BE2C (cell line): ENCODE measurements around the gene PRIMA1.
A peak's percentile ranks its signal among the peaks of the same experiment; 100 is the strongest.

ENCODE experiments used
- DNase-seq: peaks from one replicate; pipeline ENCODE4 v3.0.0-alpha.2; 2020
- H3K27me3 ChIP-seq: fragments of 250-450 bp; sonication (Bioruptor Pico); 2 replicates; pipeline ENCODE4 v1.5.1; 2020; ENCODE audit warnings: mild to moderate bottlenecking
- H3K36me3 ChIP-seq: fragments of 250-450 bp; sonication (Bioruptor Pico); 2 replicates; pipeline ENCODE4 v1.5.1; 2020; ENCODE audit warnings: mild to moderate bottlenecking
- H3K4me1 ChIP-seq: fragments of 250-450 bp; sonication (Bioruptor Pico); 2 replicates; pipeline ENCODE4 v1.5.1; 2020
- H3K4me3 ChIP-seq: 2 replicates; pipeline ENCODE4 v1.5.1; 2011; ENCODE audit warnings: low read depth, low read length
- H3K9me3 ChIP-seq: fragments of 250-450 bp; sonication (Bioruptor Pico); 2 replicates; pipeline ENCODE4 v1.5.1; 2020
- TF ChIP-seq, protein P1 (sequence below): IDR thresholded peaks from 2 replicates; pipeline ENCODE4 v1.5.1; 2012; ENCODE audit warnings: mild to moderate bottlenecking, low read depth, low read length

The PRIMA1 gene

DNA sequence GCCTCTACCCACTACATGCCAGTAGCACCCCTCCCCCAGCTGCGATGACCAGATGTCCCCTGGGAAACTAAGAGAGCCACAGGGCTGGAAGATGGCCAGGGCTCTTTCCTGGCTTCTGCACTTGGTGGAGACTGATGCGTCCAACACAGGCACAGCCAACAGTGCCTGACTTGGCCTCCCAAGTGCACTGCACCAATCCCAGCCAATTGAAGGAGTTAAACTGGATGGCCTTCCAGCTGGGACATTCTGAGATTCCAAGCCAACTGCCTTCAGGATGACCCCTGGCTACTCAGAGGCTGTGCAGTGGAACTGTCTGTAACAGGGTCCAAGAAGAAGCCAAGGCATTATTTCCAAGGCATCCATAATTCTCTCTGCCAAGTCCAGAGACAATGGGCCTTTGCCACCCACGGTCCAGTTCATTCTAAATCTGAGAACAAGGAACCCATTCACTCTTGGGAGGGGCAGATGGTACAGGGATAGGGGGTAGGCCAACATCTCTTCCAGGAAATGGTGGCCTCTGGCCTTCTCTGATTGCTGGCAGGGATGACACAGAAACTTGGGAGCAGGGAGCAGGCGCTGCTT lies 35.2 kb downstream of the PRIMA1 start:
- Histone ChIP-seq H3K9me3 (no peaks in the 10 kb centered on the region; the same call in 1 of the 2 replicates), H3K36me3 (peaks cover 5% of the 10 kb centered on the region), H3K4me1 (peaks cover 34% of the 10 kb centered on the region), H3K27me3 (no peaks in the 10 kb centered on the region), H3K4me3 (no peak overlapping the region)
- DNase-seq = peak; percentile 80
- TF ChIP-seq, protein P1, sequence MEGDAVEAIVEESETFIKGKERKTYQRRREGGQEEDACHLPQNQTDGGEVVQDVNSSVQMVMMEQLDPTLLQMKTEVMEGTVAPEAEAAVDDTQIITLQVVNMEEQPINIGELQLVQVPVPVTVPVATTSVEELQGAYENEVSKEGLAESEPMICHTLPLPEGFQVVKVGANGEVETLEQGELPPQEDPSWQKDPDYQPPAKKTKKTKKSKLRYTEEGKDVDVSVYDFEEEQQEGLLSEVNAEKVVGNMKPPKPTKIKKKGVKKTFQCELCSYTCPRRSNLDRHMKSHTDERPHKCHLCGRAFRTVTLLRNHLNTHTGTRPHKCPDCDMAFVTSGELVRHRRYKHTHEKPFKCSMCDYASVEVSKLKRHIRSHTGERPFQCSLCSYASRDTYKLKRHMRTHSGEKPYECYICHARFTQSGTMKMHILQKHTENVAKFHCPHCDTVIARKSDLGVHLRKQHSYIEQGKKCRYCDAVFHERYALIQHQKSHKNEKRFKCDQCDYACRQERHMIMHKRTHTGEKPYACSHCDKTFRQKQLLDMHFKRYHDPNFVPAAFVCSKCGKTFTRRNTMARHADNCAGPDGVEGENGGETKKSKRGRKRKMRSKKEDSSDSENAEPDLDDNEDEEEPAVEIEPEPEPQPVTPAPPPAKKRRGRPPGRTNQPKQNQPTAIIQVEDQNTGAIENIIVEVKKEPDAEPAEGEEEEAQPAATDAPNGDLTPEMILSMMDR = no peak

DNA sequence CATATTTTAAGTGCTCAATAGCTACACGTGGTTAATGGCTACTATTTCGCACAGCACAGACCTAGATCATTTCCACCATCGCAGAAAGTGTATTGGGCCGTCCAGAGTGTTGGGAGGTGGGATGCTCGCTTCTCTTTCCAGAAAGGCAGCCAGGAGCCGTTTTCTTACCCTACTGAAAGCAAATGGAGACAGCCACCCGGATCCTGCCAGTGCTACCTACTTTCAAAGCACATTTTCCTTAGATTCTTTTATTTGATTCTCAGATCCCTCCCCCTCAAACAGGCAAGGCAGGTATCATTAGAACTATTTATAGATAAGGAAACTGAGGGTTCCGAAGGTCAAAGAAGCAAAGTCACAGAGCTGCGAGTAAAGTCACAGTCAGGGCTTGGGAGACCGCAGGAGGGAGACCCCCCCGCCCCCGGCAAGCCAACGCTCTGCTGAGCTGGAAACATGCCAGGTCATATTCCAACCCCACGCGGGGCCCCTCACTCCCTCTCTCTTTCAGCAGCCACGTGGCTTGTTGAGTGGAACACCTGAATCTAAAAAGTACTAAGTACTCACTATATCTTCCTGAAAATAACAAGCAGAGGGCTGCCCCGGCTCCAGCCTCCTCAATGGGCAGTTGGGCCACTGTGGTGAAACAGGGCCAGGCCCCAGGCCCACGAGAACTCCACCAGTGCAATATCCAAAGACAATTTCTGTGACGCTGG lies 36.2 kb downstream of the PRIMA1 start:
- Histone ChIP-seq H3K9me3 (no peaks in the 10 kb centered on the region; the same call in 1 of the 2 replicates), H3K36me3 (peaks cover 5% of the 10 kb centered on the region), H3K27me3 (no peaks in the 10 kb centered on the region), H3K4me1 (peaks cover 44% of the 10 kb centered on the region), H3K4me3 (no peak overlapping the region)
- no peak for DNase-seq
- TF ChIP-seq, protein P1 = no peak

DNA sequence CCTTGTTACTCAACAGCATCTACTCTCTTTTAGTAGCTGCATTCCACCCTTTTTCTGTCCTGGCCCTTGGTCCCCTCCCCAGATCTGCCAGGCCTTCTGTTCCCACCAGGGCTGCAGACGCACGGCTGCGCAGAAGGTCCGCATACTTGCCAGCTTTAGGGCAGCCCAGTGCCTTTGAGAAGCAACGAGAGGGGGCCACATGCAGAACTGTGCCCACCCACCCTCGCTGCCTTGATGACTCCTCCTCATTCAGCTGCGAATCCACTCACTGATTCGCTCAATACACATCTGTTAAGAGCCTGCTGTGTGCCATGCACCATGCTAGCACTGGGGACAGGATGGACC lies 39.2 kb downstream of the PRIMA1 start:
- no peaks in the 10 kb centered on the region; the same call in 1 of the 2 replicates for H3K9me3 ChIP-seq
- no peaks in the 10 kb centered on the region for H3K27me3 ChIP-seq
- TF ChIP-seq, protein P1 = no peak
- H3K4me3 ChIP-seq = peak overlapping the region; percentile 40; the same call in 1 of the 2 replicates
- peak; percentile 60 for DNase-seq
- H3K4me1 ChIP-seq = peaks cover 66% of the 10 kb centered on the region
- no peaks in the 10 kb centered on the region; the same call in 1 of the 2 replicates for H3K36me3 ChIP-seq

DNA sequence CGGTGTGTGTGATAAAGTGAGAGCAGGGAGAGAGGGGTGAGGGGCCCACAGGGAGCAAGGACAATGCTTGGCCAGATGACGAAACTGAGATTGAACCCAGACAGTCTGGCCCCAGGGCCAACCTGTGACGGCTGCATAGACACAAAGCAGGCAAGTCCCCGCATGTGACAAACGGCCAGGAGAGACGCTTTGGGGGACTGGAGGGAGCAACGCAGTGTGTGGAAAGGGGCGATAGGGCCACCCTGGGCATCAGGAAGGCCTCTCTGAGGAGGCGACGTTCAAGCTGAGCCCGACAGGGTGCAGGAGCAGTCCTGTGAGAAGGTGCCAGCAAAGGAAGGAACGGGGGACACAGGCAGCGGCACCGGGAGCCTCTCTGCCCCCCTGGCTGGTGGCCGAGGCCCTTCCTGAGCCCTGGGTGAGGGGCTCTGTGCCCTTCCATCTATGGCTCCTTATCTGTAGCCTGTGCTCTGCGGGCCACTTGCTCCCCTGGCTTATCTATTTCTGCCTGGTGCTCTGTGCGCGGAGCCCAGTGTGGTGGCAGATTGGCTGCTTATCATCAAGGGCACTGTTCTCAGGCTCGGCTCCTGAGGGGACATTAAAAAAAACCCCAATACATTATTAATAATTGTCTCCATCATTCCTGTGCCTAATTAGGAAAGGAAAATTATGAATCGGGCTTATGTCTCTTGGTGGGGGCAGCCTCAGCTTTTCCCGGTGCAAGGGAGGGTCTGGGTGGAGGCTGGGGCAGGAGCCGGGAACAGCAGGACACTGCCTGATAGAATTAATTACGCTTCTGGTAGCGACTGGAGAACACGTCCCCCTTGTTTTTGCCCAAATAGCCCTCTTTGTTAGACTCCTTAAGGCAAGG lies 39.8 kb downstream of the PRIMA1 start:
- peak; percentile 92 for DNase-seq
- Histone ChIP-seq H3K4me3 (peak overlapping the region; percentile 40), H3K27me3 (no peaks in the 10 kb centered on the region), H3K4me1 (peaks cover 62% of the 10 kb centered on the region), H3K36me3 (no peaks in the 10 kb centered on the region; the same call in 1 of the 2 replicates), H3K9me3 (no peaks in the 10 kb centered on the region; the same call in 1 of the 2 replicates)
- TF ChIP-seq, protein P1 = 0 out of 2 replicates have a peak, but pooled peaks have one; percentile 5

DNA sequence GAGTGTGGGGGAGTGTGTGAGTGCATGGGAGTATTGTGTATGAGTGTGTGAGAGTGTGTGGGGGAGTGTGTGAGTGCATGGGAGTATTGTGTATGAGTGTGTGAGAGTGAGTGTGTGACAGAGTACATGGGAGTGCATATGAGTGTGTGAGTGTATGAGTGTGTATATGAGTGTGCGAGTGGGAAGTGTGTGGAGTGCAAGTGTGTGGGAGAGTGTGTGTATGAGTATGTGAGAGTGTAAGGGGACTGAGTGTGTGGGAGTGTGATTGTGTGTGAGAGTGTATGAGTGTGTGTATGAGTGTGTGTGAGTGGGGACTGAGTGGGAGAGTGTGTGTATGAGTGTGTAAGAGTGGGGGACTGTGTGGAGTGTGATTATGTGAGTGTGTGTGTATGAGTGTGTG lies 40.7 kb downstream of the PRIMA1 start:
- Histone ChIP-seq H3K4me1 (peaks cover 53% of the 10 kb centered on the region), H3K27me3 (no peaks in the 10 kb centered on the region), H3K4me3 (no peak overlapping the region), H3K36me3 (no peaks in the 10 kb centered on the region; the same call in 1 of the 2 replicates), H3K9me3 (no peaks in the 10 kb centered on the region; the same call in 1 of the 2 replicates)
- TF ChIP-seq, protein P1 = no peak
- DNase-seq = no peak
